ENCODE data around the gene CACNA1S.

DNA sequence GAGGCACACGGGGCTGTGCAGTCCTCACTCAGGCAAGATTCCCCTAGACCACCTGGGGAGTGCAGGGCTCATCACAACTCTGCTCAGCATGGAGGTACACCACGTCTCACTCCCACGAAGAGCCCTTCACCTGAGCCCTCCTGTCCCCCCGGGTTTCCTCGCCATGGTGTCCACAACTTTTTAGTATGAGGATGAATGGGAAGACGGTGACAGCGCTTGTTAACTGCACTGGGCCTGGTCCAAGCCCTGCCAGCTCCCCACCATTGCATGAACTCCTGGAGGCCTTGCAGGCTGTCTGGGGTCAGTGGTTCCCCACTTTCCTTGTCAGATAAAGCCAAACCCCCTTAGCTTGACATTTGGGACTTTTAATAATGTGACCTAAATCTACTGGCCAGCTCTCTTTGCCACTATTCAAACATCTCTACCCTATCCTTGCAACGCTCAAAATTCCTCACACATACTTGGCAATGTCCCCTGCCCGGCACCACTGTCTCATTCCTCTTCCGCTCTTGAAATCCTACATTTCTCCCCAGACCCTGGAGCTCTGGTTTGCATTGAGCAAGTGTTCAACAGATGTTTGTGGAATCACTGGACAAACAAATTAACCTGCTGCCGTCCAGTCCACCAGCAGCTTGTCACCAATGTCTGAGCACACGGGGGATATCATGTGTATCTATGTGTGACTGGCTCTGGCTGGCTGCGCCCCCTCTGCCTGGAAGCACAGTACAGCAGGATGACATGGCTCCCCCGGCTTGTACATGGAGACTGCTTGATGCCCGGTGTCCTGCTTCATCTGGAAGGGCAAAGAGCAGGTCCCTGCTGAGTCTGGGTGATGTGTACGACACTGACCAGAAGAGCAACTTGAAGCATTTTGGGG lies 30.9 kb upstream of the CACNA1S start:
- TF ChIP-seq, protein P1, sequence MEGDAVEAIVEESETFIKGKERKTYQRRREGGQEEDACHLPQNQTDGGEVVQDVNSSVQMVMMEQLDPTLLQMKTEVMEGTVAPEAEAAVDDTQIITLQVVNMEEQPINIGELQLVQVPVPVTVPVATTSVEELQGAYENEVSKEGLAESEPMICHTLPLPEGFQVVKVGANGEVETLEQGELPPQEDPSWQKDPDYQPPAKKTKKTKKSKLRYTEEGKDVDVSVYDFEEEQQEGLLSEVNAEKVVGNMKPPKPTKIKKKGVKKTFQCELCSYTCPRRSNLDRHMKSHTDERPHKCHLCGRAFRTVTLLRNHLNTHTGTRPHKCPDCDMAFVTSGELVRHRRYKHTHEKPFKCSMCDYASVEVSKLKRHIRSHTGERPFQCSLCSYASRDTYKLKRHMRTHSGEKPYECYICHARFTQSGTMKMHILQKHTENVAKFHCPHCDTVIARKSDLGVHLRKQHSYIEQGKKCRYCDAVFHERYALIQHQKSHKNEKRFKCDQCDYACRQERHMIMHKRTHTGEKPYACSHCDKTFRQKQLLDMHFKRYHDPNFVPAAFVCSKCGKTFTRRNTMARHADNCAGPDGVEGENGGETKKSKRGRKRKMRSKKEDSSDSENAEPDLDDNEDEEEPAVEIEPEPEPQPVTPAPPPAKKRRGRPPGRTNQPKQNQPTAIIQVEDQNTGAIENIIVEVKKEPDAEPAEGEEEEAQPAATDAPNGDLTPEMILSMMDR (IDR thresholded peaks at IDR 0.05): no peak
- no peak for TF ChIP-seq SIN3A (IDR thresholded peaks at IDR 0.05; ENCODE audit: borderline replicate concordance, insufficient read depth, low read depth, low read length)

Measured in Panc1 (cell line).